HepG2 (cell line): ENCODE results near the gene TOP3B. TPM values are rescaled to one million over a fixed set of nuclear protein-coding genes. Genes with fewer than 3 reads are reported as not detected.

Experiments used
- ETV5 ChIP-seq: IDR thresholded peaks from 2 replicates; pipeline ENCODE4 v1.6.1; 2018; ENCODE audit warnings: missing biosample characterization, missing genetic modification reagents, inconsistent platforms, borderline replicate concordance
- RARG ChIP-seq: sonication (generic); formaldehyde crosslinking; IDR thresholded peaks from 2 replicates; pipeline ENCODE4 v1.4.0; 2020; ENCODE audit warnings: low read depth, mild to moderate bottlenecking, missing genetic modification reagents
- ZFX ChIP-seq: sonication (generic); formaldehyde crosslinking; IDR thresholded peaks from 2 replicates; pipeline ENCODE4 v1.4.0; 2020; ENCODE audit warnings: mild to moderate bottlenecking, low read depth, missing genetic modification reagents, moderate library complexity
- ZMAT3 ChIP-seq: sonication (generic); formaldehyde crosslinking; conservative IDR thresholded peaks from 2 replicates; pipeline ENCODE4 v1.7.0; 2021; ENCODE audit warnings: missing genetic modification reagents
- ZNF687 ChIP-seq: sonication (generic); formaldehyde crosslinking; IDR thresholded peaks from 2 replicates; pipeline ENCODE4 v1.5.1; 2020; ENCODE audit warnings: mild to moderate bottlenecking, missing genetic modification reagents, moderate library complexity
- ZNF704 ChIP-seq: sonication (generic); formaldehyde crosslinking; IDR thresholded peaks from 2 replicates; pipeline ENCODE4 v1.8.1; 2023; ENCODE audit warnings: mild to moderate bottlenecking, inconsistent platforms, moderate library complexity, missing genetic modification reagents, borderline replicate concordance
- polyA plus RNA-seq, 8 experiments: library from polyadenylated mRNA; depleted of rRNA in 3 of 8; stranded (reverse) in 7 of 8; unstranded in 1 of 8; fragments of >200 nt; fragmentation: Illumina TruSeq in 4 of 8; extraction: Trizol in 4 of 8; gene quantifications; 2 replicates each; pipeline versions ENCODE4 v1.2.1 to v1.2.3, GENCODE V29; 2011 to 2016; ENCODE audit warnings: low read depth in 4 of 8, missing spikeins in 1 of 8, mixed read lengths in 1 of 8; ENCODE audit not compliant: insufficient read depth in 1 of 8
- total RNA-seq, 5 experiments: library from RNA; depleted of rRNA; stranded (reverse); fragments of >200 nt; fragmentation: Illumina TruSeq; extraction: Trizol; gene quantifications; 2 replicates each; pipeline ENCODE4 v1.2.3, GENCODE V29; 2016; ENCODE audit warnings: low read depth in 1 of 5

TOP3B gene
- total and polyA plus RNA-seq, 2 of the 13 experiments (the other 11 are each of a cell fraction or from before 2014, with no cell fraction given): 28.5 to 29.7 TPM

DNA sequence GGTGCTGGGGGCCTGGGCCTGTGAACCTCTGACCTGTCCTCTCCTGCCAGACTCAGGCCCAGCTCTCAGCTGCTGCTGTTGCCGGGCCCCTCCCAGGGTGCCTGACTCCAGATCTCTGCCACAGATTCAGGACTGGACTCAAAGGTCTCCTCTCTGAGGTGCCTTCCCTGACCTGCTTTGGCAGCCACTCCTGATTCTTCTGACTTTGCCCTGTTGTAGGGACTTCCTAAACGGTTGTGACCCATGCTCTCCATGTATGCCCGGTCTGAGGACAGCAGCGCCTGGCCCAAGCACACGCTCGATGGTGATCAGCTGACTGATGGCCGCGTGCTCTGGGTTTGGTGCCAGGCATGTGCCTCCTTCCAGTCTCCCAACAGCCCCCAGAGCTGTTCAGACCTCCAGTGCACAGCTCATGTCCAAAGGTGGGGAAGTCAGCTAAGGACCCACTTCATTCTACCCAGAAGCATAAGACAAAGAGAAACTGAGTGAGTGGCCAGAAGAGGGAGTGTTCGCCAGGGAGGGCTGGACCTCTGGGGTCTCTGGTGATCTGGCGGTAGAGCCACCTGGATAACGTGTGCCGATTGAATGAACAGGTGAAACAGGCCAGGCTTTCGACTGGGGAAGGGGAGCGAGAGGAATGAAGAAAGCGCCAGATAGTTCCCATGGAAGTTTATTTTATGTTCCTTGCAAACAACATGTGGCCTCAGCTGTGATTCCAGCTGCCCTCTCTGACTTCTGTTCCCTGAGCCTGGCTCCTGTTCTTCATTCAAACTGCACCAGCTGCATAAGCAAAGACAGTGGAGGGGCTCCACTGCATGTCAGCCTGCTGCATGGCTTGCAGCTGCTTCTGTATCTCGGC lies 8.1 kb upstream of the TOP3B start (continued):
- TF ChIP-seq ZFX (CRISPR knock-in tag): 0 out of 2 replicates have a peak, but pooled peaks have one; percentile 13
- no peak for TF ChIP-seq RARG (CRISPR knock-in tag)
- no peak for TF ChIP-seq ZNF704
- no peak for TF ChIP-seq ZMAT3
- no peak for TF ChIP-seq ETV5
- TF ChIP-seq ZNF687 (CRISPR knock-in tag): peak; percentile 26; the same call in 1 of the 2 replicates
- TF ChIP-seq, all 625 proteins: peak for 2
